Forelimb muscle (tissue), 1 donor: ENCODE measurements around the gene PRDM7. TPM values are rescaled to one million over a fixed set of nuclear protein-coding genes. Genes with fewer than 3 reads are reported as not detected.
"Not testable (repeated sequence)": the region's sequence is repeated elsewhere in the genome, so short reads cannot be mapped to it uniquely, and the experiment has no call there.

ENCODE experiments used
- DNase-seq: peaks from one replicate; pipeline ENCODE4 v3.0.0-alpha.2; 2013; ENCODE audit warnings: low read depth
- polyA plus RNA-seq: library from polyadenylated mRNA; unstranded; fragments of 120-200 nt; gene quantifications from one replicate; pipeline ENCODE4 v1.2.1, GENCODE V29; 2013; ENCODE audit not compliant: insufficient read length

Gene PRDM7
- polyA plus RNA-seq, 1 donor = not detected

- DNase-seq = no peak
Measured at GRCh38 chr16:90072442-90073105, 4.6 kb downstream of the PRDM7 start.

GRCh38 chr16:90070440-90070839 lies 6.7 kb downstream of the PRDM7 start:
- no peak for DNase-seq

GRCh38 chr16:90061437-90061836 lies 15.7 kb downstream of the PRDM7 start:
- DNase-seq = no peak

GRCh38 chr16:90057738-90058173 lies 19.4 kb downstream of the PRDM7 start:
- DNase-seq = no peak

- DNase-seq = not testable (repeated sequence)
Measured at GRCh38 chr16:90056521-90056920, 20.6 kb downstream of the PRDM7 start.

GRCh38 chr16:90055371-90055770 lies 21.8 kb downstream of the PRDM7 start:
- DNase-seq = no peak

GRCh38 chr16:90054554-90054953 lies 22.6 kb downstream of the PRDM7 start:
- no peak for DNase-seq

- no peak for DNase-seq
Measured at GRCh38 chr16:90053902-90054500, 23.1 kb downstream of the PRDM7 start.

GRCh38 chr16:90050969-90051368 lies 26.2 kb downstream of the PRDM7 start:
- DNase-seq = no peak

GRCh38 chr16:90048737-90049330 lies 28.3 kb downstream of the PRDM7 start:
- no peak for DNase-seq

GRCh38 chr16:90048347-90048722 lies 28.8 kb downstream of the PRDM7 start:
- DNase-seq = no peak

GRCh38 chr16:90047714-90048346 lies 29.3 kb downstream of the PRDM7 start:
- no peak for DNase-seq

GRCh38 chr16:90046971-90047713 lies 30.0 kb downstream of the PRDM7 start:
- DNase-seq = no peak

GRCh38 chr16:90046122-90046970 lies 30.8 kb downstream of the PRDM7 start:
- no peak for DNase-seq

- DNase-seq = no peak
Measured at GRCh38 chr16:90044111-90044551, 33.0 kb downstream of the PRDM7 start.

- no peak for DNase-seq
Measured at GRCh38 chr16:90043526-90043925, 33.6 kb downstream of the PRDM7 start.

- DNase-seq = no peak
Measured at GRCh38 chr16:90042946-90043514, 34.1 kb downstream of the PRDM7 start.

- DNase-seq = no peak
Measured at GRCh38 chr16:90041896-90042473, 35.1 kb downstream of the PRDM7 start.

- no peak for DNase-seq
Measured at GRCh38 chr16:90040152-90041023, 36.7 kb downstream of the PRDM7 start.
